ENCODE data around the gene YY1. TPM values are rescaled to one million over a fixed set of nuclear protein-coding genes. Genes with fewer than 3 reads are reported as not detected.

Gene YY1
- total RNA-seq, 3 donors from 2014 or later, result 60.8 to 78.7 (median 72.9) TPM

GRCh38 chr14:100288382-100289185, 49.6 kb downstream of the YY1 start:
- H3K36me3 ChIP-seq (ENCODE audit: low read depth), result no peaks in the 10 kb centered on the region
- no peak for TF ChIP-seq CTCF (IDR thresholded peaks at IDR 0.05)
- intact Hi-C loops (cut with DNase I, micrococcal nuclease), result no loop called here
- DNase-seq, result no peak
- H3K9me3 ChIP-seq, result no peaks in the 10 kb centered on the region
- H3K4me3 ChIP-seq, result no peak overlapping the region
- H3K4me1 ChIP-seq (ENCODE audit: low read depth), result no peaks in the 10 kb centered on the region
- no peak for ATAC-seq

- Histone ChIP-seq H3K36me3 (ENCODE audit: low read depth) (no peaks in the 10 kb centered on the region), H3K4me3 (no peak overlapping the region), H3K4me1 (ENCODE audit: low read depth) (no peaks in the 10 kb centered on the region), H3K9me3 (no peaks in the 10 kb centered on the region)
- no peak for TF ChIP-seq CTCF (IDR thresholded peaks at IDR 0.05)
- DNase-seq, result no peak
- ATAC-seq, result no peak
- intact Hi-C loops (cut with DNase I, micrococcal nuclease), result no loop called here
These were observed 51.1 kb downstream of the YY1 start for GRCh38 chr14:100289916-100290606.

GRCh38 chr14:100290607-100291304, 51.8 kb downstream of the YY1 start:
- Histone ChIP-seq H3K36me3 (ENCODE audit: low read depth) (no peaks in the 10 kb centered on the region), H3K4me3 (no peak overlapping the region), H3K4me1 (ENCODE audit: low read depth) (no peaks in the 10 kb centered on the region), H3K9me3 (no peaks in the 10 kb centered on the region)
- DNase-seq, result no peak
- intact Hi-C loops (cut with DNase I, micrococcal nuclease), result no loop called here
- TF ChIP-seq CTCF (IDR thresholded peaks at IDR 0.05), result no peak
- no peak for ATAC-seq

- ATAC-seq, result no peak
- intact Hi-C loops (cut with DNase I, micrococcal nuclease), result no loop called here
- TF ChIP-seq CTCF (IDR thresholded peaks at IDR 0.05), result no peak
- Histone ChIP-seq H3K9me3 (no peaks in the 10 kb centered on the region), H3K4me3 (no peak overlapping the region), H3K36me3 (ENCODE audit: low read depth) (no peaks in the 10 kb centered on the region), H3K4me1 (ENCODE audit: low read depth) (no peaks in the 10 kb centered on the region)
- DNase-seq, result no peak
These were observed 52.5 kb downstream of the YY1 start for GRCh38 chr14:100291305-100292075.

- H3K9me3 ChIP-seq, result no peaks in the 10 kb centered on the region
- no peaks in the 10 kb centered on the region for H3K4me1 ChIP-seq (ENCODE audit: low read depth)
- intact Hi-C loops (cut with DNase I, micrococcal nuclease), result no loop called here
- DNase-seq (peak in 2 of 3 donors; percentile 24 to 49), ATAC-seq (no peak)
- no peak overlapping the region for H3K4me3 ChIP-seq
- no peak for TF ChIP-seq CTCF (IDR thresholded peaks at IDR 0.05)
- H3K36me3 ChIP-seq (ENCODE audit: low read depth), result no peaks in the 10 kb centered on the region
These were observed 53.4 kb downstream of the YY1 start for GRCh38 chr14:100292301-100292775.

Data from mucosa of descending colon (tissue), 3 donors.